Metanephros (tissue), 2 donors: ENCODE results near the gene TFR2. TPM values are rescaled to one million over a fixed set of nuclear protein-coding genes. Genes with fewer than 3 reads are reported as not detected.

Source experiments
- small RNA-seq: library from RNA; depleted of rRNA; stranded (forward); fragments of <200 nt; gene quantifications from one replicate; pipeline ENCODE3, GENCODE V24; 2014; ENCODE audit warnings: low replicate concordance
- total RNA-seq: library from RNA; depleted of rRNA; stranded (reverse); fragments of >200 nt; gene quantifications from one replicate; pipeline ENCODE4 v1.2.3, GENCODE V29; 2014

The TFR2 gene
- 5.3 TPM for total RNA-seq

GRCh38 chr7:100641463-100641859 is at the start of gene TFR2:
TSS of gene TFR2 (minus strand) at chr7:100641552. CDS start at chr7:100641509, 43 bp downstream.

GRCh38 chr7:100673302-100673941 is 32.1 kb upstream of the TFR2 start, which contains the start of gene GNB2:
TSS of gene GNB2 (plus strand) at chr7:100673740. CDS start at chr7:100676266, 2,526 bp downstream.

GRCh38 chr7:100655908-100656674 is 14.7 kb upstream of the TFR2 start, which contains the start of gene ACTL6B:
TSS of gene ACTL6B (minus strand) at chr7:100656448. CDS start at chr7:100656354, 94 bp downstream.

GRCh38 chr7:100611983-100612729 is 29.2 kb downstream of the TFR2 start, which contains the start of gene MOSPD3:
TSS of gene MOSPD3 (plus strand) at chr7:100612540. CDS start at chr7:100612792, 252 bp downstream.

GRCh38 chr7:100586266-100587025 is 54.9 kb downstream of the TFR2 start, which contains the start of gene FBXO24:
TSS of gene FBXO24 (plus strand) at chr7:100586328. CDS start at chr7:100586626, 298 bp downstream.

GRCh38 chr7:100585511-100586265 is 55.7 kb downstream of the TFR2 start, which contains the start of gene LRCH4:
TSS of gene LRCH4 (minus strand) at chr7:100586129. CDS start at chr7:100586100, 29 bp downstream.

GRCh38 chr7:100573691-100574361 is 67.5 kb downstream of the TFR2 start, which contains the start of gene SAP25:
TSS of gene SAP25 (minus strand) at chr7:100573900. CDS start at chr7:100573742, 158 bp downstream.

Small RNAs within 50 kb of the gene (small RNA-seq; reads per million reads assigned to genes)
- not detected for gene SAP25

Other genes with a start within 250 kb of the TFR2 start
- gene ZCWPW1, start 212.8 kb downstream of the TFR2 start, total RNA-seq, result 2.0 TPM
- 42.0 TPM for gene MEPCE, start 211.7 kb downstream of the TFR2 start, total RNA-seq
- gene PPP1R35, start 205.1 kb downstream of the TFR2 start, total RNA-seq, result 20.1 TPM
- 0.58 TPM for gene SPACDR, start 177.3 kb downstream of the TFR2 start, total RNA-seq
- 41.9 TPM for gene TSC22D4, start 162.3 kb downstream of the TFR2 start, total RNA-seq
- 2.9 TPM for gene NYAP1, start 157.6 kb downstream of the TFR2 start, total RNA-seq
- gene AGFG2, start 102.3 kb downstream of the TFR2 start, total RNA-seq, result 13.9 TPM
- gene SAP25, start 67.7 kb downstream of the TFR2 start, total RNA-seq, result 2.7 TPM
- gene LRCH4, start 55.4 kb downstream of the TFR2 start, total RNA-seq, result 43.5 TPM
- gene FBXO24, start 55.2 kb downstream of the TFR2 start, total RNA-seq, result 0.82 TPM
- 101 TPM for gene PCOLCE, start 39.2 kb downstream of the TFR2 start, total RNA-seq
- gene MOSPD3, start 29.0 kb downstream of the TFR2 start, total RNA-seq, result 15.4 TPM
- gene ACTL6B, start 14.9 kb upstream of the TFR2 start, total RNA-seq, result not detected
- gene GNB2, start 32.2 kb upstream of the TFR2 start, total RNA-seq, result 209 TPM
- gene GIGYF1, start 52.7 kb upstream of the TFR2 start, total RNA-seq, result 36.3 TPM
- gene POP7, start 64.6 kb upstream of the TFR2 start, total RNA-seq, result 46.1 TPM
- gene EPO, start 78.9 kb upstream of the TFR2 start, total RNA-seq, result not detected
- gene ZAN, start 92.0 kb upstream of the TFR2 start, total RNA-seq, result not detected
- gene EPHB4, start 186.0 kb upstream of the TFR2 start, total RNA-seq, result 91.7 TPM
- gene SLC12A9, start 211.2 kb upstream of the TFR2 start, total RNA-seq, result 25.4 TPM
- 73.4 TPM for gene TRIP6, start 225.8 kb upstream of the TFR2 start, total RNA-seq
- 81.9 TPM for gene SRRT, start 233.6 kb upstream of the TFR2 start, total RNA-seq
- 4.5 TPM for gene UFSP1, start 248.2 kb upstream of the TFR2 start, total RNA-seq